ENCODE measurements around the gene PPP6R3. TPM values are rescaled to one million over a fixed set of nuclear protein-coding genes. Genes with fewer than 3 reads are reported as not detected.

The PPP6R3 gene
- total RNA-seq, 1 donor from 2014 or later = 55.8 TPM

GRCh38 chr11:68480193-68480592 lies 19.6 kb downstream of the PPP6R3 start:
- DNase-seq (ENCODE audit: low read depth) = no peak
- no peak for TF ChIP-seq CTCF (conservative IDR thresholded peaks at IDR 0.05; ENCODE audit: low read depth, low read length)
- H3K4me3 ChIP-seq (ENCODE audit: low read depth, low read length) = no peak overlapping the region

- DNase-seq (ENCODE audit: low read depth) = no peak
- H3K4me3 ChIP-seq (ENCODE audit: low read depth, low read length) = no peak overlapping the region
- TF ChIP-seq CTCF (conservative IDR thresholded peaks at IDR 0.05; ENCODE audit: low read depth, low read length) = no peak
Observed at GRCh38 chr11:68480852-68481510, 20.4 kb downstream of the PPP6R3 start.

- TF ChIP-seq CTCF (conservative IDR thresholded peaks at IDR 0.05; ENCODE audit: low read depth, low read length) = no peak
- H3K4me3 ChIP-seq (ENCODE audit: low read depth, low read length) = no peak overlapping the region
- no peak for DNase-seq (ENCODE audit: low read depth)
Observed at GRCh38 chr11:68481579-68482240, 21.2 kb downstream of the PPP6R3 start.

GRCh38 chr11:68488623-68489022 lies 28.1 kb downstream of the PPP6R3 start:
- no peak for DNase-seq (ENCODE audit: low read depth)
- H3K4me3 ChIP-seq (ENCODE audit: low read depth, low read length) = no peak overlapping the region
- TF ChIP-seq CTCF (conservative IDR thresholded peaks at IDR 0.05; ENCODE audit: low read depth, low read length) = no peak

- no peak overlapping the region for H3K4me3 ChIP-seq (ENCODE audit: low read depth, low read length)
- DNase-seq (ENCODE audit: low read depth) = no peak
- no peak for TF ChIP-seq CTCF (conservative IDR thresholded peaks at IDR 0.05; ENCODE audit: low read depth, low read length)
Observed at GRCh38 chr11:68495220-68495729, 34.7 kb downstream of the PPP6R3 start.

- H3K4me3 ChIP-seq (ENCODE audit: low read depth, low read length) = no peak overlapping the region
- DNase-seq (ENCODE audit: low read depth) = no peak
- TF ChIP-seq CTCF (conservative IDR thresholded peaks at IDR 0.05; ENCODE audit: low read depth, low read length) = no peak
Observed at GRCh38 chr11:68495872-68496271, 35.3 kb downstream of the PPP6R3 start.
